GM12892 (cell line): Measurements from ENCODE around the gene SLC9A9.

Experiments
- POLR2A ChIP-seq: IDR thresholded peaks from 2 replicates; pipeline ENCODE4 v1.6.1; 2011; ENCODE audit warnings: low read depth, low read length, control low read depth
- POLR2AphosphoS5 ChIP-seq: IDR thresholded peaks from 2 replicates; pipeline ENCODE4 v1.6.1; 2011; ENCODE audit warnings: low read depth, low read length, control low read depth
- TAF1 ChIP-seq: IDR thresholded peaks from 2 replicates; pipeline ENCODE4 v1.6.1; 2011; ENCODE audit warnings: low read depth, mild to moderate bottlenecking, control low read depth, low read length, borderline replicate concordance

GRCh38 chr3:143330296-143330868 lies 517.9 kb downstream of the SLC9A9 start:
- TF ChIP-seq POLR2A = no peak
- TF ChIP-seq POLR2AphosphoS5 = no peak
- no peak for TF ChIP-seq TAF1
